Measurements from ENCODE around the gene MAPK14. TPM values are rescaled to one million over a fixed set of nuclear protein-coding genes. Genes with fewer than 3 reads are reported as not detected.

MAPK14 gene
- total and polyA plus RNA-seq, 9 of the 15 experiments (the other 6 are each of a cell fraction or from before 2014, with no cell fraction given), result 8.8 to 62.7 (median 35.5) TPM

- TF ChIP-seq ZNF253 (CRISPR knock-in tag; conservative IDR thresholded peaks at IDR 0.05) (no peak), PCBP2 (IDR thresholded peaks at IDR 0.05; ENCODE audit: low read depth, low read length, poor library complexity, severe bottlenecking) (no peak), SRF (CRISPR knock-in tag; IDR thresholded peaks at IDR 0.05) (no peak), ZNF740 (CRISPR knock-in tag; IDR thresholded peaks at IDR 0.05) (no peak), ZNF740 (tag; IDR thresholded peaks at IDR 0.05) (no peak), ELF4 (CRISPR knock-in tag; IDR thresholded peaks at IDR 0.05) (no peak), ZNF699 (CRISPR knock-in tag; IDR thresholded peaks at IDR 0.05; ENCODE audit: insufficient replicate concordance) (no peak), C11orf30 (IDR thresholded peaks at IDR 0.05; ENCODE audit: low read depth) (peak; percentile 62; the same call in 1 of the 2 replicates), FOS (IDR thresholded peaks at IDR 0.05; ENCODE audit: extremely low read depth, insufficient read length) (no peak), MIER1 (IDR thresholded peaks at IDR 0.05; ENCODE audit: low read depth) (no peak), SRSF1 (IDR thresholded peaks at IDR 0.05; ENCODE audit: low read depth, low read length) (no peak), MEIS2 (IDR thresholded peaks at IDR 0.05; ENCODE audit: partially characterized antibody) (peak; percentile 51), IRF2 (CRISPR knock-in tag; IDR thresholded peaks at IDR 0.05) (no peak), CBX8 (IDR thresholded peaks at IDR 0.05; ENCODE audit: borderline replicate concordance, extremely low read depth, low read depth, low read length, poor library complexity, severe bottlenecking) (no peak), HLTF (IDR thresholded peaks at IDR 0.05) (no peak), ZNF398 (CRISPR knock-in tag; IDR thresholded peaks at IDR 0.05) (no peak), ZC3H8 (IDR thresholded peaks at IDR 0.05) (no peak), RFX1 (IDR thresholded peaks at IDR 0.05) (peak; percentile 68), CHCHD3 (CRISPR knock-in tag; IDR thresholded peaks at IDR 0.05) (0 out of 2 replicates have a peak, but pooled peaks have one; percentile 64), DMBX1 (CRISPR knock-in tag; IDR thresholded peaks at IDR 0.05; ENCODE audit: borderline replicate concordance) (no peak), PML (IDR thresholded peaks at IDR 0.05; ENCODE audit: low read length) (no peak), ZNF316 (IDR thresholded peaks at IDR 0.05) (peak; percentile 81), CXXC5 (CRISPR knock-in tag; IDR thresholded peaks at IDR 0.05) (no peak), ZNF274 (IDR thresholded peaks at IDR 0.05; ENCODE audit: borderline replicate concordance, low read depth, low read length) (no peak), RCOR1 (IDR thresholded peaks at IDR 0.05; ENCODE audit: borderline replicate concordance in 1 of 2, low read depth in 2 of 2, low read length in 2 of 2) (0 out of 4 replicates have a peak, but pooled peaks of 1 of the 2 experiments have one; percentile 30), HNRNPUL1 (IDR thresholded peaks at IDR 0.05; ENCODE audit: low read length) (no peak)
Measured at GRCh38 chr6:36116066-36116864, 88.7 kb downstream of the MAPK14 start (continued).
